Fibroblast of lung (primary cell): ENCODE data around the gene ZNF541.

Source experiments
- CTCF ChIP-seq, 2 donors: IDR thresholded peaks in 1 of 2; conservative IDR thresholded peaks in 1 of 2; 1 replicate in 1 of 2; 2 replicates in 1 of 2; pipeline ENCODE4 v1.5.1; 2011 to 2012; ENCODE audit warnings: low read length in 2 of 2, control low read depth in 1 of 2, inconsistent platforms in 1 of 2, low read depth in 1 of 2, mild to moderate bottlenecking in 1 of 2
- EZH2 ChIP-seq: IDR thresholded peaks from 2 replicates; pipeline ENCODE4 v1.5.1; 2012; ENCODE audit warnings: low read length, control low read depth, mild to moderate bottlenecking; ENCODE audit errors: missing control alignments

- TF ChIP-seq EZH2 (no peak), CTCF (conservative IDR thresholded peaks at IDR 0.05 in 1 of 2, IDR thresholded peaks at IDR 0.05 in 1 of 2; ENCODE audit: low read depth in 1 of 2, low read length in 2 of 2) (no peak)
These were observed 27.6 kb upstream of the ZNF541 start for GRCh38 chr19:47600246-47601179.
